Lung (tissue), 12 donors: Measurements from ENCODE around the gene NDUFS7. TPM values are rescaled to one million over a fixed set of nuclear protein-coding genes. Genes with fewer than 3 reads are reported as not detected.

Experiments used
- ATAC-seq: fragments of 200-7000 bp; cut with Tn5 transposase; one replicate; pipeline ENCODE4 v1.9.1; 2020; ENCODE audit warnings: moderate number of reproducible peaks; ENCODE audit not compliant: insufficient read depth, low FRiP score
- DNase-seq, 3 donors: peaks; one replicate each; pipeline ENCODE4 v3.0.0-alpha.2; 2013 to 2017
- H3K27ac ChIP-seq, 2 donors: one replicate each; pipeline ENCODE4 v1.5.1; 2013; ENCODE audit warnings: mild to moderate bottlenecking in 2 of 2, moderate library complexity in 2 of 2, control low read depth in 1 of 2, inconsistent platforms in 1 of 2, low read depth in 1 of 2, low read length in 1 of 2
- H3K27me3 ChIP-seq, 3 donors: one replicate each; pipeline ENCODE4 v1.5.1; 2013; ENCODE audit warnings: low read length in 2 of 3; ENCODE audit not compliant: control insufficient read depth in 3 of 3, insufficient read depth in 3 of 3
- H3K36me3 ChIP-seq, 4 donors: one replicate each; pipeline ENCODE4 v1.5.1; 2013; ENCODE audit warnings: low read length in 4 of 4, mild to moderate bottlenecking in 1 of 4, moderate library complexity in 1 of 4; ENCODE audit not compliant: control insufficient read depth in 4 of 4, insufficient read depth in 4 of 4
- H3K4me1 ChIP-seq, 5 donors: one replicate each; pipeline ENCODE4 v1.5.1; 2013; ENCODE audit warnings: low read length in 5 of 5, mild to moderate bottlenecking in 2 of 5, moderate library complexity in 1 of 5; ENCODE audit not compliant: control insufficient read depth in 5 of 5, insufficient read depth in 5 of 5
- H3K4me3 ChIP-seq: one replicate; pipeline ENCODE4 v1.5.1; 2013; ENCODE audit warnings: mild to moderate bottlenecking, control low read depth, moderate library complexity
- H3K9ac ChIP-seq, 2 donors: one replicate each; pipeline ENCODE4 v1.5.1; 2013; ENCODE audit warnings: low read length in 2 of 2, control low read depth in 1 of 2; ENCODE audit not compliant: insufficient read depth in 1 of 2
- H3K9me3 ChIP-seq, 4 donors: one replicate each; pipeline ENCODE4 v1.5.1; 2013; ENCODE audit warnings: low read length in 3 of 4, mild to moderate bottlenecking in 1 of 4, moderate library complexity in 1 of 4; ENCODE audit not compliant: control insufficient read depth in 4 of 4, insufficient read depth in 3 of 4
- WGBS, 2 donors: extraction: QIAGEN DNeasy Blood & Tissue Kit; methylation state at CpG; one replicate each; pipeline ENCODE4 v1.1.7; 2013; 5-methylcytosine and 5-hydroxymethylcytosine counted together
- polyA plus RNA-seq, 2 donors: library from polyadenylated mRNA; stranded (reverse); fragments of 200-250 nt; gene quantifications; one replicate each; pipeline ENCODE4 v1.2.1, GENCODE V29; 2013
- total RNA-seq, 2 donors: library from RNA; depleted of rRNA in 1 of 2; stranded (reverse); fragments of >200 nt in 1 of 2; gene quantifications; one replicate each; pipeline ENCODE4 v1.2.1, GENCODE V29; 2014 to 2021
- TF ChIP-seq, protein P1 (sequence below): IDR thresholded peaks from 2 replicates; pipeline ENCODE4 v1.5.1; 2012; ENCODE audit warnings: mild to moderate bottlenecking; ENCODE audit errors: control extremely low read depth, extremely low read depth
- donor health status: control.
- donor health status: control.
- donor health status: Bipolar disorder and iron deficiency.
- donor health status: healthy.
- donor health status: DM: yes; HTN: yes; CAD: no.

NDUFS7 gene
- total and polyA plus RNA-seq, 4 donors = 33.4 to 133 (median 108) TPM

DNA sequence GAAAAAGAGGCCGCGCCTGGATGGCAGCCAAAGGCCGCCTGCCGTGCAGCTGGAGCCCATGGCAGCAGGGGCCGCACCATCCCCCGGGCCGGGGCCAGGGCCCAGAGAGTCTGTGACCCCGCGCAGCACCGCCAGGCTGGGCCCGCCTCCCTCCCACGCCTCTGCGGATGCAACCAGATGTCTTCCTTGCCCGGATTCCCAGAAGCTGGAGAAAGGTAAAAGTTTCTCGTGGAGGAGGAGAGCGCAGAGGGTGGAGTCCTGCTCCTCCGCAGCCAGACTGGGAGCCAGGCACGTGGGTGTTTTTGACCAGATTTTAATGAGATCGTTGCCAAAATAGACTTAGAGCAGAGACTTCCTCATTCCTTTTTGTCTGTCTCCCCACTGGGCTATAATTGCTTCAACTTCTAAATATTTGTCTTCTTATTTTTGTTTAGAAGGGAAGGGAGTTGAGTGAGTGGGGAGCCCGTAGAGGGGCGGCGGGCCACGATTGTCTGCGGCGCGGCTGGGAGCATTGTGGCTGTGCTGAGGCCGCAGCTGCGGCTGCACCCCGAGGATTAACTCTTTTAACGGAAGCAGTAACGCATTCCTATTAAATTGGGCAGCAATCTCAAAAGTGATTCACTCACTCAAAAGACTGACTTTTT, 22.8 kb upstream of the NDUFS7 start:
- Histone ChIP-seq H3K36me3 (peaks cover 3 to 50% (median 45%) of the 10 kb centered on the region in 4 donors), H3K9me3 (no peaks in the 10 kb centered on the region), H3K27ac (peak overlapping the region in 1 of 2 donors; percentile 79), H3K27me3 (no peaks in the 10 kb centered on the region), H3K9ac (no peak overlapping the region), H3K4me3 (no peak overlapping the region), H3K4me1 (peaks cover 0 to 43% (median 17%) of the 10 kb centered on the region in 5 donors)
- 56 to 60% methylated on average over 31 of the region's 31 CpGs for WGBS, 2 donors
- TF ChIP-seq, protein P1, sequence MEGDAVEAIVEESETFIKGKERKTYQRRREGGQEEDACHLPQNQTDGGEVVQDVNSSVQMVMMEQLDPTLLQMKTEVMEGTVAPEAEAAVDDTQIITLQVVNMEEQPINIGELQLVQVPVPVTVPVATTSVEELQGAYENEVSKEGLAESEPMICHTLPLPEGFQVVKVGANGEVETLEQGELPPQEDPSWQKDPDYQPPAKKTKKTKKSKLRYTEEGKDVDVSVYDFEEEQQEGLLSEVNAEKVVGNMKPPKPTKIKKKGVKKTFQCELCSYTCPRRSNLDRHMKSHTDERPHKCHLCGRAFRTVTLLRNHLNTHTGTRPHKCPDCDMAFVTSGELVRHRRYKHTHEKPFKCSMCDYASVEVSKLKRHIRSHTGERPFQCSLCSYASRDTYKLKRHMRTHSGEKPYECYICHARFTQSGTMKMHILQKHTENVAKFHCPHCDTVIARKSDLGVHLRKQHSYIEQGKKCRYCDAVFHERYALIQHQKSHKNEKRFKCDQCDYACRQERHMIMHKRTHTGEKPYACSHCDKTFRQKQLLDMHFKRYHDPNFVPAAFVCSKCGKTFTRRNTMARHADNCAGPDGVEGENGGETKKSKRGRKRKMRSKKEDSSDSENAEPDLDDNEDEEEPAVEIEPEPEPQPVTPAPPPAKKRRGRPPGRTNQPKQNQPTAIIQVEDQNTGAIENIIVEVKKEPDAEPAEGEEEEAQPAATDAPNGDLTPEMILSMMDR = no peak
- peak; percentile 85 to 87 (median 87) for DNase-seq
- ATAC-seq = peak; percentile 45

DNA sequence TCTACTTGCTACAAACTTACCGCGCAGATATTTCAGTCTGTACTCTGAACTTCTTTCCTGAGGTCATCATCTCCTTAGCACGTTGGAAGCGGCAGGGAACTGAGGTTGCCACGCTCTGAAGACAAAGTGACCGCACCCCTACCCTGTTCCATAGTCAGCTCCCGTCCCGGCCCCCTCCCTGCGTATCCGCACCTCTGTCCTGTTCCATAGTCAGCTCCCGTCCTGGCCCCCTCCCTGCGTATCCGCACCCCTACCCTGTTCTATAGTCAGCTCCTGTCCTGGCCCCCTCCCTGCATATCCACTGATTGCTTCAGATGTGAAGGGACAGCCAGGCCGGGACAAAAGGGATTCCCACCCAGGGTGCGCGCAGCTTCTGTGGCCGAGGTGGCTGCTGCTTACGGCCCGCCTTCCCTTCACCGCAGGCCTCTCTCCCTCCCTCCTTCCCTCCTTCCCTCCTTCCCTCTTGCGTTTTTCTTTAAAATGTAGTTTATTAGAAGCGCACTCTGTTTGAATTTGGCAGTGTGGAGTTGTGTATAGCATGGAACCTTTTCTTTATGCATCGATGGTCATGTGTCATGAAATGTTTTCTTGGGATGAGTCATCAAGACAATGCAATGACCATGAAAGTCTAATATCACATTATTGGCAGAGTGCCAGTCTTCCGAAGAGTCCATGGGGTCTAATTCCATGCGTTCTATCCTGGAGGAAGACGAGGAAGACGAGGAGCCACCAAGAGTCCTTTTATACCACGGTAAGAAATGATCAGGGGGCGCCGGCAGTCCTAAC, 21.9 kb upstream of the NDUFS7 start:
- Histone ChIP-seq H3K9ac (peak overlapping the region in 1 of 2 donors; percentile 46), H3K4me1 (peaks cover 0 to 34% (median 17%) of the 10 kb centered on the region in 5 donors), H3K27ac (peak overlapping the region in 1 of 2 donors; percentile 42), H3K36me3 (peaks cover 3 to 56% (median 50%) of the 10 kb centered on the region in 4 donors), H3K27me3 (no peaks in the 10 kb centered on the region), H3K9me3 (no peaks in the 10 kb centered on the region), H3K4me3 (no peak overlapping the region)
- ATAC-seq (no peak), DNase-seq (peak in 2 of 3 donors; percentile 52 to 55)
- TF ChIP-seq, protein P1 = no peak
- 80 to 87% methylated on average over 29 to 30 of the region's 30 CpGs for WGBS, 2 donors

DNA sequence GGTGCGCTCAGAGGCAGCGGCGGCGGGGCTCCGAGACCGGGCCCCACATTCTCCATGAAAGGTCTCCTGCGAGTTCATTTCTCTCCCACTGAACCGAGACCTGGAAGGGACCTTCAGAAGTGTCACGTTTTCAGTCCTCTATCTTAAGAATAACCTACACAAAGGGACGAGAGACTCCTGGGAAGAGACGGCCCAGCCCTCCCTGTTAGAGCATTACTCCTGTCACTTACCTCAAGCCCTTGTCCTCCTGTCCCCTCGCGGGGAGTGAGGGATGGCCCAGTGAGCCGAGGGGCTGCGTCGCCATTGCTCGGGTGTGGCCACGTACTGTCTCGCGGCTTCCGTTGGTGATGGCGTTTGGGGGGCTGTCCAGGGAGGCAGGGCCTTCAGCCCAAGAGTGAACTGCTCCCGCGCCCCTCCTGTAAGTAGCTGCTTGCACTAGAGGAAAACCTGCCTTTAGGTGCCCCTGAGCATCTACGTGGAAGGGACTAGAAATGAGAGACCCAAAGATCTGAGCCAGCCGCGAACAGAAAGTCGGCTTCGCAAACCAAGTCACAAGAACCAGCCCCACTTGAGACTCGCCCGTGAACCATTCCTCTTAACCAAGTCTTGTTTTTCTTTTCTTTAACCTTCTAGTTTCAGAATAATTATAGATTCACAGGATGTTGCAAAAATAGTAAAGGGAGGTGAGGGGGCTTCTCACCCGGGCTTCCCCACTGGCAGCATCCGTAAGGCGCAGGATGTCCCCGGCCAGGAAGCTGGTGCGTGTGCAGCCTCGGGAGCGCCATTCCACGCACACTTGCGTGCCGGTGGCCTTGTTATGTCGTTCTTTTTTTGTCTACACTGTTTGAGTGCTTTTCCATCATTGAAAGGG, 21.1 kb upstream of the NDUFS7 start:
- TF ChIP-seq, protein P1 = no peak
- Histone ChIP-seq H3K27me3 (no peaks in the 10 kb centered on the region), H3K4me1 (peaks cover 0 to 30% (median 14%) of the 10 kb centered on the region in 5 donors), H3K36me3 (peaks cover 3 to 50% (median 50%) of the 10 kb centered on the region in 4 donors), H3K4me3 (no peak overlapping the region), H3K9ac (no peak overlapping the region), H3K9me3 (no peaks in the 10 kb centered on the region), H3K27ac (no peak overlapping the region)
- DNase-seq (no peak), ATAC-seq (no peak)
- WGBS, 2 donors = 76 to 86% methylated on average over 41 to 42 of the region's 42 CpGs
